Sigmoid colon (tissue), 4 donors: Measurements from ENCODE around the gene CCDC74A.
"Not testable (repeated sequence)": the region's sequence is repeated elsewhere in the genome, so short reads cannot be mapped to it uniquely, and the experiment has no call there.

ENCODE experiments used
- CTCF ChIP-seq, 4 experiments: fragments of 450-650 bp in 3 of 4; fragments of 200-600 bp in 1 of 4; IDR thresholded peaks; one replicate each; pipeline ENCODE4 v1.5.1; 2016 to 2019; ENCODE audit warnings: antibody characterized with exemption in 4 of 4, mild to moderate bottlenecking in 3 of 4, moderate library complexity in 2 of 4
- POLR2A ChIP-seq, 2 donors: fragments of 450-650 bp; IDR thresholded peaks; one replicate each; pipeline ENCODE4 v1.6.1; 2016; ENCODE audit warnings: antibody characterized with exemption in 2 of 2, mild to moderate bottlenecking in 2 of 2, moderate library complexity in 2 of 2
- POLR2AphosphoS5 ChIP-seq, 4 donors: sonication (generic); formaldehyde crosslinking; IDR thresholded peaks; one replicate each; pipeline ENCODE4 v1.6.1; 2017; ENCODE audit warnings: antibody characterized with exemption in 4 of 4

- TF ChIP-seq CTCF, POLR2AphosphoS5, POLR2A (IDR thresholded peaks at IDR 0.05): not testable (repeated sequence)
Observed at GRCh38 chr2:131480351-131480750, 47.3 kb upstream of the CCDC74A start.
